HCT116 (cell line): ENCODE results near the gene RNF113A. TPM values are rescaled to one million over a fixed set of nuclear protein-coding genes. Genes with fewer than 3 reads are reported as not detected.

Experiments used
- ATAC-seq: fragments of 200-7000 bp; cut with Tn5 transposase; 2 replicates; pipeline ENCODE4 v1.9.1; 2020; ENCODE audit warnings: mild to moderate bottlenecking, moderate library complexity
- BruUV-seq: library from RNA; stranded (reverse); fragments of 400-500 nt; replicated peaks from 2 replicates; lab custom pipeline; 2021; lab: Mats Ljungman, UMichigan
- CTCF ChIA-PET: fragments of 300-600 bp; sonication (Branson Sonifier 250); formaldehyde crosslinking; loops from one replicate; lab custom pipeline; 2021; ENCODE audit warnings: antibody characterized with exemption; lab: Charles Lee
- POLR2A ChIA-PET: fragments of 300-600, 350-600 bp; sonication (Branson Sonifier 250); formaldehyde crosslinking; loops from one replicate; lab custom pipeline; 2021; ENCODE audit warnings: antibody characterized with exemption; lab: Charles Lee
- RAD21 ChIA-PET, 2 experiments: fragments of 300-600 bp; sonication (Branson Sonifier 250); formaldehyde crosslinking; loops; one replicate each; lab custom pipeline; 2023; ENCODE audit warnings: low total read pairs in 2 of 2; ENCODE audit not compliant: uncharacterized antibody in 2 of 2, unreplicated experiment in 2 of 2, low non-redundant PET in 1 of 2; lab: Charles Lee
- DNase-seq: peaks from one replicate; pipeline ENCODE4 v3.0.0-alpha.2; 2010; ENCODE audit warnings: low read depth, low spot score
- H2AFZ ChIP-seq: fragments of 200-600 bp; shearing (Covaris generic), sonication (generic); 2 replicates; pipeline ENCODE4 v1.6.1; 2017; ENCODE audit warnings: low read depth, mixed run types, mixed read lengths, antibody characterized with exemption, low read length; ENCODE audit not compliant: poor library complexity, severe bottlenecking
- H3K27ac ChIP-seq: 2 replicates; pipeline ENCODE4 v1.5.1; 2012; ENCODE audit warnings: low read depth, low read length
- H3K27me3 ChIP-seq: fragments of 200-600 bp; sonication (generic); 2 replicates; pipeline ENCODE4 v1.6.1; 2016; ENCODE audit warnings: mixed run types, low read length, mixed read lengths; ENCODE audit not compliant: insufficient read depth
- H3K36me3 ChIP-seq, 2 experiments: fragments of 200-500 bp in 1 of 2; fragments of 200-600 bp in 1 of 2; sonication (Bioruptor generic) in 1 of 2; sonication (generic) in 1 of 2; 2 replicates each; pipeline versions ENCODE4 v1.5.1 to v1.6.1; 2014 to 2016; ENCODE audit warnings: low read length in 2 of 2, inconsistent platforms in 1 of 2, mixed read lengths in 1 of 2, mixed run types in 1 of 2; ENCODE audit not compliant: insufficient read depth in 2 of 2, control insufficient read depth in 1 of 2
- H3K4me1 ChIP-seq, 2 experiments: fragments of 200-600 bp in 1 of 2; sonication (generic) in 1 of 2; 2 replicates each; pipeline versions ENCODE4 v1.5.1 to v1.6.1; 2012 to 2017; ENCODE audit warnings: low read length in 2 of 2, inconsistent platforms in 1 of 2, mild to moderate bottlenecking in 1 of 2, mixed read lengths in 1 of 2, mixed run types in 1 of 2, moderate library complexity in 1 of 2; ENCODE audit not compliant: insufficient read depth in 2 of 2, control insufficient read depth in 1 of 2
- H3K4me2 ChIP-seq: fragments of 200-600 bp; sonication (generic); 2 replicates; pipeline ENCODE4 v1.6.1; 2017; ENCODE audit warnings: mixed run types, low read length, mixed read lengths
- H3K4me3 ChIP-seq, 2 experiments: fragments of 200-600 bp in 1 of 2; sonication (generic) in 1 of 2; replicated peaks in 1 of 2; 2 replicates each; pipeline ENCODE4 v1.5.1; 2011 to 2016; ENCODE audit warnings: low read length in 2 of 2, control low read depth in 1 of 2, low read depth in 1 of 2, mild to moderate bottlenecking in 1 of 2, mixed read lengths in 1 of 2, mixed run types in 1 of 2
- H3K79me2 ChIP-seq: fragments of 200-600 bp; sonication (generic); 2 replicates; pipeline ENCODE4 v1.6.1; 2017; ENCODE audit warnings: mild to moderate bottlenecking, mixed run types, low read length, moderate library complexity, mixed read lengths; ENCODE audit not compliant: insufficient read depth
- H3K9ac ChIP-seq: fragments of 200-600 bp; sonication (generic); 2 replicates; pipeline ENCODE4 v1.6.1; 2016; ENCODE audit warnings: low read length, mixed read lengths
- H3K9me2 ChIP-seq: fragments of 200-600 bp; sonication (generic), shearing (Covaris generic); 2 replicates; pipeline ENCODE4 v1.6.1; 2017; ENCODE audit warnings: mixed run types, mild to moderate bottlenecking, moderate library complexity; ENCODE audit not compliant: insufficient read depth
- H3K9me3 ChIP-seq, 2 experiments: fragments of 200-500 bp in 1 of 2; fragments of 200-600 bp in 1 of 2; sonication (Bioruptor generic) in 1 of 2; sonication (generic) in 1 of 2; 2 replicates each; pipeline ENCODE4 v1.6.1; 2014 to 2017; ENCODE audit warnings: low read length in 2 of 2, mixed read lengths in 2 of 2, inconsistent platforms in 1 of 2, low read depth in 1 of 2, mild to moderate bottlenecking in 1 of 2, mixed run types in 1 of 2, moderate library complexity in 1 of 2; ENCODE audit not compliant: control insufficient read depth in 1 of 2, insufficient read depth in 1 of 2
- H4K20me1 ChIP-seq: fragments of 200-600 bp; sonication (generic), shearing (Covaris generic); 2 replicates; pipeline ENCODE4 v1.6.1; 2017; ENCODE audit warnings: mixed run types, mild to moderate bottlenecking, moderate library complexity; ENCODE audit not compliant: insufficient read depth
- ATF3 ChIP-seq: IDR thresholded peaks from 2 replicates; pipeline ENCODE4 v1.6.1; 2012
- CEBPB ChIP-seq: IDR thresholded peaks from 2 replicates; pipeline ENCODE4 v1.6.1; 2012; ENCODE audit warnings: low read depth
- ELF1 ChIP-seq: IDR thresholded peaks from 2 replicates; pipeline ENCODE4 v1.6.1; 2012; ENCODE audit warnings: low read depth, borderline replicate concordance
- FOSL1 ChIP-seq: IDR thresholded peaks from 2 replicates; pipeline ENCODE4 v1.6.1; 2012; ENCODE audit warnings: low read depth
- JUND ChIP-seq: IDR thresholded peaks from 2 replicates; pipeline ENCODE4 v1.6.1; 2012
- POLR2A ChIP-seq: IDR thresholded peaks from 2 replicates; pipeline ENCODE4 v1.7.0; 2011; ENCODE audit warnings: borderline replicate concordance; ENCODE audit not compliant: insufficient read depth, insufficient read length; ENCODE audit errors: extremely low read depth
- POLR2AphosphoS5 ChIP-seq: IDR thresholded peaks from 2 replicates; pipeline ENCODE4 v1.6.1; 2011; ENCODE audit warnings: mild to moderate bottlenecking, low read depth, low read length, moderate library complexity
- SP1 ChIP-seq: IDR thresholded peaks from 2 replicates; pipeline ENCODE4 v1.6.1; 2012; ENCODE audit warnings: low read depth
- TCF7L2 ChIP-seq: IDR thresholded peaks from 2 replicates; pipeline ENCODE4 v1.7.0; 2011; ENCODE audit warnings: borderline replicate concordance, inconsistent platforms; ENCODE audit not compliant: insufficient read depth, insufficient read length; ENCODE audit errors: extremely low read depth
- ZNF274 ChIP-seq: fragments of 200-500 bp; sonication (Bioruptor generic); IDR thresholded peaks from 2 replicates; pipeline ENCODE4 v1.6.1; 2014; ENCODE audit warnings: mild to moderate bottlenecking, low read depth, low read length, inconsistent platforms
- intact Hi-C: fragments of 100-400 bp; cut with micrococcal nuclease; formaldehyde crosslinking; loops from 2 replicates; pipeline ENCODE4 v1.10.0; 2022
- total RNA-seq: library from RNA; stranded (reverse); gene quantifications from one replicate; pipeline ENCODE4 v1.2.1, GENCODE V29; 2021; ENCODE audit not compliant: unreplicated experiment

RNF113A gene
- total RNA-seq, 1 experiment from 2014 or later: 8.1 TPM

DNA sequence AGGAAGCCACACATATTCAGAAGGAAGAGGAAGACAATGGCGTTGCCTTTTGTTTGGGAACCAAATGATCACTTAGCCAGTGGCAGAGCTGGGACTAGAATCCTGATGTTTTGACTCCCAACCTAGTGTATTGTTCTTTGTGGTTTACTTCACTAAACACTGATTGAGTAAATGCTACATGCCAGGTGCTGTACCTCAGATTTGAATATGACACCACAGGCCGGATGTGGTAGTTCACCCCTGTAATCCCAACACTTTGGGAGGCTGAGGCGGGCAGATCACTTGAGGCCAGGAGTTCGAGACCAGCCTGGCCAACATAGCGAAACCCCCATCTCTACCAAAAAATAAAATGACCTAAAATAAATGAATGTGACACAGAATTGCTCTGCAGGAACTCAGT, 8.5 kb upstream of the RNF113A start:
- POLR2A ChIA-PET: no interaction called here

GRCh38 chrX:119878740-119879139, 7.2 kb upstream of the RNF113A start:
- no peaks in the 10 kb centered on the region for H3K27me3 ChIP-seq
- no peak overlapping the region for H3K4me3 ChIP-seq
- BruUV-seq: no TSS peak
- H3K9me3 ChIP-seq: no peaks in the 10 kb centered on the region
- no peak overlapping the region for H2AFZ ChIP-seq
- DNase-seq: no peak
- no peaks in the 10 kb centered on the region for H4K20me1 ChIP-seq
- H3K9me2 ChIP-seq: no peaks in the 10 kb centered on the region
- ChIA-PET RAD21 (no interaction called here), POLR2A (no interaction called here), CTCF (interaction anchor here (1.8 kb wide), 1 partner anchor 9 kb away, joined by 11 read pairs; no protein-coding TSS in a partner anchor)
- H3K4me2 ChIP-seq: no peak overlapping the region
- no peaks in the 10 kb centered on the region for H3K4me1 ChIP-seq
- no peak overlapping the region for H3K27ac ChIP-seq
- ATAC-seq: no peak
- H3K9ac ChIP-seq: no peak overlapping the region
- H3K79me2 ChIP-seq: peaks cover 24% of the 10 kb centered on the region
- TF ChIP-seq TCF7L2 (no peak), JUND (no peak), FOSL1 (no peak), POLR2AphosphoS5 (no peak), ATF3 (no peak), POLR2A (no peak)
- peaks cover 7% of the 10 kb centered on the region in 2 experiments; a peak in 2 of 4 replicates for H3K36me3 ChIP-seq
- intact Hi-C loops: loop anchor here (5.0 kb wide), 1 partner anchor 86 kb away; the partner anchor contains the start of gene RPL39

More for the DNA sequence above, 8.5 kb upstream of the RNF113A start:
- Histone ChIP-seq H4K20me1 (no peaks in the 10 kb centered on the region), H2AFZ (no peak overlapping the region), H3K9ac (no peak overlapping the region), H3K9me3 (no peaks in the 10 kb centered on the region), H3K9me2 (no peaks in the 10 kb centered on the region), H3K79me2 (peaks cover 11% of the 10 kb centered on the region), H3K27me3 (no peaks in the 10 kb centered on the region), H3K27ac (no peak overlapping the region), H3K4me3 (no peak overlapping the region), H3K4me1 (no peaks in the 10 kb centered on the region), H3K4me2 (no peak overlapping the region), H3K36me3 (peaks cover 3 to 7% of the 10 kb centered on the region in 2 experiments; a peak in 2 of 4 replicates)
- no TSS peak for BruUV-seq
- no peak for TF ChIP-seq CEBPB
- no peak for TF ChIP-seq ZNF274
- no peak for TF ChIP-seq ELF1
- TF ChIP-seq ATF3: no peak
- TF ChIP-seq POLR2AphosphoS5: no peak
- TF ChIP-seq SP1: no peak
- ATAC-seq (0 out of 2 replicates have a peak, but pooled peaks have one; percentile 20), DNase-seq (no peak)
- ChIA-PET CTCF (no interaction called here), RAD21 (no interaction called here)
- intact Hi-C loops: loop anchor here (5.0 kb wide), 1 partner anchor 363 kb away; no protein-coding TSS in a partner anchor
